Middle frontal gyrus (tissue), 1 donor: Measurements from ENCODE around the gene NLRP12.
"Not testable (repeated sequence)": the region's sequence is repeated elsewhere in the genome, so short reads cannot be mapped to it uniquely, and the experiment has no call there.

ENCODE experiments used
- DNase-seq: peaks from one replicate; pipeline ENCODE4 v3.0.0-alpha.2; 2015; ENCODE audit warnings: low spot score; ENCODE audit errors: extremely low spot score

NLRP12 gene

GRCh38 chr19:53780506-53780905 lies 43.6 kb downstream of the NLRP12 start:
- DNase-seq, result no peak

- no peak for DNase-seq
Measured at GRCh38 chr19:53775524-53775923, 48.6 kb downstream of the NLRP12 start.

GRCh38 chr19:53774491-53774890 lies 49.6 kb downstream of the NLRP12 start:
- not testable (repeated sequence) for DNase-seq

- DNase-seq, result no peak
Measured at GRCh38 chr19:53773999-53774398, 50.1 kb downstream of the NLRP12 start.

GRCh38 chr19:53772943-53773342 lies 51.2 kb downstream of the NLRP12 start:
- no peak for DNase-seq

DNA sequence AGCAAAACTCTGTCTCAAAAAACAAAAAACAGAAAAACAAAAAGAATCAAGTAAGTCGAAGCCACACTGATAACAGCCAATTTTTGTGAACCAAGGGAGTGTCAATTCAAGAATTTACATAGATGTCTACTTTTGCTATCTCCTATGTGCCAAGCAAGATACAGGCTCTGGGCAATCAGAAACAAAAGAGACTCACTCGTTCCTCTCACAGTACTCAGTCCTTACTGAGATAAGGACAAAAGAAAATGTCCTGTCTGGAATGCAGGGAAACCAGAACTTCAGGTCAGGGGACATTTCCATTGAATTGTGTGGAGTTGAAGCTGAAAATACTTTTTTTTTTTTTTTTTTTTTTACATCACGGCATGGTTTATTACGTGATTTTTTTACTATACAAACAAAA lies 53.0 kb downstream of the NLRP12 start:
- no peak for DNase-seq

- not testable (repeated sequence) for DNase-seq
Measured at GRCh38 chr19:53769696-53770309, 54.3 kb downstream of the NLRP12 start.

GRCh38 chr19:53768401-53768800 lies 55.7 kb downstream of the NLRP12 start:
- no peak for DNase-seq

DNA sequence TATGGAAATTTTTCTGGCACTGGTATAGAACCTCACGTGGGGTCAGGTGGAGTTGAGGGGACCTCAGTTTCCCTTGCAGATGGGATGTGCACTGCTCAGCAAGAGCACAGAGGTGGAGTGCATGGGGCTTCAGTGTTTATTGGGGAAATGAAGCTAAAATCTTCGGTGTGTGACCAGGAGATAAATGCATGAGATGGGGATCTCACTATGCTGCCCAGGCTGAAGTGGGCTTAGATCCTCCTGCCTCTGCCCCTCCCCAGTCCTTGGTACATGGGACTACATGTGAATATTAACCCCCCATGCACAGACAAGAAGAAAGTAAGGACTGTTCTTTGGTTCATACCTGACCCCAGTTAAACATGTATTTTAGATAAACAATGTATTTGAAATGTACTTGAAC lies 65.1 kb downstream of the NLRP12 start:
- DNase-seq, result not testable (repeated sequence)
